ENCODE results near the gene SQOR. TPM values are rescaled to one million over a fixed set of nuclear protein-coding genes. Genes with fewer than 3 reads are reported as not detected.

Gene SQOR
- total RNA-seq, 1 experiment from 2014 or later: 2.2 TPM

DNA sequence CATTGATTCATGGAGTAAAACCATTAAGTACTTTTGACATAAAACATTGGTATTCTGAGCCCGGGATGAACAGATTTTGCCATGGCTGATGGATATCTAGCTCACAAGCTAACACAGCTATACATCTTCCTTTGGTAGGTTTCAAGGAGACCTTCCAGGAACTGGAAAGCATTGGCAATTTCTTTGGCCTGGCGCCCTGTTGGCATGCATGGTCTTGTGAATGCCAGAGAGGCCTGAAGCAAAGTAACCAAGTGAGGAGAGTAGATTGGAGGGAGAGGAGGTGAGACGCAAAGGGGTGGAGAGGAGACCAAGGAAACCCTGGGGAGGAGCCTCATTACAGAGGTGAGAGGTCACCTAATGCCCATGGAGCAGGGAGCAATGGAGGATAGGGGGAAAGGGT is 67.2 kb downstream of the SQOR start:
- no peak for DNase-seq
- Histone ChIP-seq H3K4me3 (ENCODE audit: insufficient read depth, low read depth, low read length) (no peak overlapping the region), H3K27me3 (ENCODE audit: control insufficient read depth, insufficient read depth, low read length) (no peaks in the 10 kb centered on the region; the same call in 1 of the 2 replicates)

GRCh38 chr15:45703670-45704328 is 69.0 kb downstream of the SQOR start:
- no peaks in the 10 kb centered on the region; the same call in 1 of the 2 replicates for H3K27me3 ChIP-seq (ENCODE audit: control insufficient read depth, insufficient read depth, low read length)
- peak overlapping the region; percentile 58 for H3K4me3 ChIP-seq (ENCODE audit: insufficient read depth, low read depth, low read length)
- H3K36me3 ChIP-seq (replicated peaks; ENCODE audit: control insufficient read depth, insufficient read depth, low read length): no peaks in the 10 kb centered on the region
- peak; percentile 66 for DNase-seq

More for the DNA sequence above, 67.2 kb downstream of the SQOR start:
- H3K36me3 ChIP-seq (replicated peaks; ENCODE audit: control insufficient read depth, insufficient read depth, low read length): no peaks in the 10 kb centered on the region

GRCh38 chr15:45704329-45705249 is 69.8 kb downstream of the SQOR start:
- H3K27me3 ChIP-seq (ENCODE audit: control insufficient read depth, insufficient read depth, low read length): no peaks in the 10 kb centered on the region; the same call in 1 of the 2 replicates
- peak; percentile 79 for DNase-seq
- peak overlapping the region; percentile 58 for H3K4me3 ChIP-seq (ENCODE audit: insufficient read depth, low read depth, low read length)
- H3K36me3 ChIP-seq (replicated peaks; ENCODE audit: control insufficient read depth, insufficient read depth, low read length): no peaks in the 10 kb centered on the region

GRCh38 chr15:45705510-45706473 is 71.0 kb downstream of the SQOR start:
- no peaks in the 10 kb centered on the region for H3K36me3 ChIP-seq (replicated peaks; ENCODE audit: control insufficient read depth, insufficient read depth, low read length)
- H3K27me3 ChIP-seq (ENCODE audit: control insufficient read depth, insufficient read depth, low read length): no peaks in the 10 kb centered on the region; the same call in 1 of the 2 replicates
- peak; percentile 75 for DNase-seq
- H3K4me3 ChIP-seq (ENCODE audit: insufficient read depth, low read depth, low read length): peak overlapping the region; percentile 58

- DNase-seq: no peak
- H3K4me3 ChIP-seq (ENCODE audit: insufficient read depth, low read depth, low read length): no peak overlapping the region
- H3K36me3 ChIP-seq (replicated peaks; ENCODE audit: control insufficient read depth, insufficient read depth, low read length): no peaks in the 10 kb centered on the region
- H3K27me3 ChIP-seq (ENCODE audit: control insufficient read depth, insufficient read depth, low read length): no peaks in the 10 kb centered on the region
Measured at GRCh38 chr15:45710657-45711056, 75.8 kb downstream of the SQOR start.

GRCh38 chr15:45714590-45715488 is 80.0 kb downstream of the SQOR start:
- Histone ChIP-seq H3K36me3 (replicated peaks; ENCODE audit: control insufficient read depth, insufficient read depth, low read length) (no peaks in the 10 kb centered on the region), H3K27me3 (ENCODE audit: control insufficient read depth, insufficient read depth, low read length) (no peaks in the 10 kb centered on the region), H3K4me3 (ENCODE audit: insufficient read depth, low read depth, low read length) (no peak overlapping the region)
- DNase-seq: peak; percentile 44

GRCh38 chr15:45715528-45715927 is 80.7 kb downstream of the SQOR start:
- DNase-seq: no peak
- H3K27me3 ChIP-seq (ENCODE audit: control insufficient read depth, insufficient read depth, low read length): no peaks in the 10 kb centered on the region
- no peak overlapping the region for H3K4me3 ChIP-seq (ENCODE audit: insufficient read depth, low read depth, low read length)

GRCh38 chr15:45719490-45719889 is 84.7 kb downstream of the SQOR start:
- no peak for DNase-seq
- H3K36me3 ChIP-seq (replicated peaks; ENCODE audit: control insufficient read depth, insufficient read depth, low read length): no peaks in the 10 kb centered on the region
- H3K27me3 ChIP-seq (ENCODE audit: control insufficient read depth, insufficient read depth, low read length): peaks cover 1% of the 10 kb centered on the region; the same call in 1 of the 2 replicates
- no peak overlapping the region for H3K4me3 ChIP-seq (ENCODE audit: insufficient read depth, low read depth, low read length)

More at GRCh38 chr15:45715528-45715927, 80.7 kb downstream of the SQOR start:
- H3K36me3 ChIP-seq (replicated peaks; ENCODE audit: control insufficient read depth, insufficient read depth, low read length): no peaks in the 10 kb centered on the region

DNA sequence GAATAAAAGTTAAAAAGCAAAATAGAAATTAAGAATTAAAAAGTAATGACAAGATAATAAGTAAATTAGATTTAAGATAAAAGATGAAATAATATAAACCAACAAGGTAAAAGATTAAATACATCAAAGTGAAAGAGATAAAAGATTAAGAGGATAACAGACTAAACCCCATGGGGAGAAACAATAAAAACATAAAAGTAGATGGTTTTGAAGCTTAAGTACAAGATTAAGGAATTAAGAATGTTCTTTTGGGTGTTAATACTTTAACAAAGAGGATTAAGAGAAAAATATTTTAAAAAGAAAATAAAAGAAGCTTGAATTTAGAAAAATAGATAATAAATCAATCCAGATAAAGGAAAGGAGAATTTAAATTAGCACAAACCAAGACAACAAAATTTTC is 85.4 kb downstream of the SQOR start:
- Histone ChIP-seq H3K27me3 (ENCODE audit: control insufficient read depth, insufficient read depth, low read length) (peaks cover 1% of the 10 kb centered on the region; the same call in 1 of the 2 replicates), H3K4me3 (ENCODE audit: insufficient read depth, low read depth, low read length) (no peak overlapping the region)
- no peak for DNase-seq

DNA sequence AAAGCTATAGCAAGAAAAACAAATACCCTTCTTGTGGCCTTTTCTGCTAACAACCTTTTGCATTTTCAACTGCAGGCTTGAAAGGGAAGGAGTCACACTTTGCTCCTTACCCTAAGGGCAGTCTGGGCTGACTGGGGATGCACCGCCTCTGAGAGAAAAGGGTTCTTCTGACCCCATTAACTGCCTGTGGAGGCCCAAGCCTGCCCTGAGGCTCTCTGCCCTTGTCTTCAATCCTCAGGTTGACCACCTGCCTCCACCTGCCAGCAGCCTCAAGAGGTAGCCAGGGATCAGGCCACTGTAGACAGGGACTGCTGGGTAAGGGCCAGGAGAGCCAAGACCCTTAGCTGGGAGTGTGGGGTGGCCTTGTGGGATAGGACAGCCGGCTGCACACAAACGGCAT is 93.8 kb downstream of the SQOR start:
- no peaks in the 10 kb centered on the region for H3K27me3 ChIP-seq (ENCODE audit: control insufficient read depth, insufficient read depth, low read length)
- H3K36me3 ChIP-seq (replicated peaks; ENCODE audit: control insufficient read depth, insufficient read depth, low read length): no peaks in the 10 kb centered on the region
- no peak overlapping the region for H3K4me3 ChIP-seq (ENCODE audit: insufficient read depth, low read depth, low read length)
- no peak for DNase-seq

More for the DNA sequence above, 85.4 kb downstream of the SQOR start:
- no peaks in the 10 kb centered on the region for H3K36me3 ChIP-seq (replicated peaks; ENCODE audit: control insufficient read depth, insufficient read depth, low read length)

DNA sequence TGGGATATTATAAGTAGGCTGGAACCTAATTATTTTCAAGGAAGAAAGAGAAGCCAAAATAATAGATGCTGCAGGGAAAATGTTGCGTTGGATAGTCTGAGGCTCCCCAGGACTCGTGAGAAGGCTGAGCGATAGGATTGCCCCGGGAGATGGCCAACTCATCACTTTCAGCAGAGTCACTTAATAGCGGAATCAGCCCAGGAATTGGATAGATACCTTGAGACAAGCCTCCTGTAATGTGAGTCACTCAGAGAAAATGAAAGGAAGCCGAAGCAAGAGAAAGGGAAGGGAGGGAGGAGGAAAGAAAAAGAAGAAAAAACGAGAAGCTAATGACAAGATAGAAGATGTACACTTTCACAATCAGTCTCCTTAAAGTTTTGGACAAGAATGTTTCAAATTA is 94.3 kb downstream of the SQOR start:
- H3K36me3 ChIP-seq (replicated peaks; ENCODE audit: control insufficient read depth, insufficient read depth, low read length): no peaks in the 10 kb centered on the region
- no peak for DNase-seq
- no peaks in the 10 kb centered on the region for H3K27me3 ChIP-seq (ENCODE audit: control insufficient read depth, insufficient read depth, low read length)
- no peak overlapping the region for H3K4me3 ChIP-seq (ENCODE audit: insufficient read depth, low read depth, low read length)

DNA sequence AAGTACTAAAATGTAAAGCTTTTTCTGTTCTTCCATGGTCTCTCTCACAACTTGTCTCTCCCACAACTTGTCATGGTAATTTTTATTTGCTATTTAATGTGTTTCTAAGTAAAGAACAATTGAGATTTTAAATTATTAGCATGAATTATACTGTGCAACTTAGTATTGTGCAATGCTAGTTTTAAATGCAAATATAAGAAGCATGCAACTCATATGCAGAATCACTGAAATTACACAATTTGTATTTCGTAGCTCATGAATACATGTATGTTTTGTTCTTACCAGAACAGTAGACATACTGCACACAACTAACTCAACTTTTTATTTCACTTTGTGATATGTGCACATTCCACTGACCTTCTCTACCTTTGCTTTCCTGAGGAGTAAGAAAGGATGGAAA is 96.5 kb downstream of the SQOR start:
- DNase-seq: no peak
- H3K36me3 ChIP-seq (replicated peaks; ENCODE audit: control insufficient read depth, insufficient read depth, low read length): no peaks in the 10 kb centered on the region
- H3K4me3 ChIP-seq (ENCODE audit: insufficient read depth, low read depth, low read length): no peak overlapping the region
- H3K27me3 ChIP-seq (ENCODE audit: control insufficient read depth, insufficient read depth, low read length): no peaks in the 10 kb centered on the region

GRCh38 chr15:45732662-45733061 is 97.8 kb downstream of the SQOR start:
- H3K27me3 ChIP-seq (ENCODE audit: control insufficient read depth, insufficient read depth, low read length): no peaks in the 10 kb centered on the region
- H3K36me3 ChIP-seq (replicated peaks; ENCODE audit: control insufficient read depth, insufficient read depth, low read length): no peaks in the 10 kb centered on the region
- H3K4me3 ChIP-seq (ENCODE audit: insufficient read depth, low read depth, low read length): no peak overlapping the region
- DNase-seq: no peak

All from H7 (cell line).